LNCAP (cell line): ENCODE data around the gene ARHGAP12.

Experiments
- CTCF ChIP-seq: fragments of 450-650 bp; IDR thresholded peaks from 2 replicates; pipeline ENCODE4 v1.5.1; 2017; ENCODE audit warnings: mild to moderate bottlenecking

Gene ARHGAP12

GRCh38 chr10:31954410-31955191 lies 26.0 kb upstream of the ARHGAP12 start:
- no peak for TF ChIP-seq CTCF

DNA sequence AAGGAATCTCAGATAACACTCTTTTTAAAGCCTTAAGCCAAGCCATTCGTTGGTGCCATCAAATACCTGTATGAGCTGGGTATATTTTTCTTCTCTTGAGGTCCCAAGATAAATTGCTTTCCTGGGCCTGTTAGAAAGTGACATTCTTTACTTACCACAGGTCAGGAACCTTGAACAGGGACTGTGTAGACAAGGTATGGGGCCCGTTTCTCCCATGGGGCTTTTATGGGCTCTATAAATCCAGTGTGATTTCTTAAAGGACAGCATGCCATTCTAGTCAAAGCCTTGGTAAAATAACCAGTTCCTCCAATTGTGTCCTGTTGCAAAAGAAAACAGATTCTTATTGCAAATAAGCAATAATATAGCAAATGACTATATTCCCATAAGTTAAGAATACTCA lies 24.8 kb upstream of the ARHGAP12 start:
- no peak for TF ChIP-seq CTCF

- no peak for TF ChIP-seq CTCF
These were observed 24.4 kb upstream of the ARHGAP12 start for GRCh38 chr10:31953080-31953479.

GRCh38 chr10:31952066-31952465 lies 23.4 kb upstream of the ARHGAP12 start:
- no peak for TF ChIP-seq CTCF

DNA sequence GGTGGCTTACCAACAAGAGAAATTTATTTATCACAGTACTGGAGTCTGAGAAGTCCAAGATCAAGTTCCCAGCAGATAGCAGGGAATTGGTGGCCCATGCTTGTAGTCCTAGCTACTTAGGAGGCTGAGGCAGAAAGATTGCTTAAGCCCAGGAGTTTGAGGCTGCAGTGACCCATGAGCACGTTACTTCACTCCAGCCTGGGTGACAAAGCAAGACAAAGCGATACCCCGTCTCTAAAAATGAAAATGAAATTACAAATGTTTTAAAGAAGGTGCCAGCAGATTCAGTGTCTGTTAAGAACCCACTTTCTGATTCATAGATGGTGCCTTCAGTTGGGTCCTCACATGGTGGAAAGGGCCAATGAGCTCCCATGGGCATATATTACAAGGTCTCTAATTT lies 20.6 kb upstream of the ARHGAP12 start:
- TF ChIP-seq CTCF, result no peak

- TF ChIP-seq CTCF, result no peak
These were observed 19.4 kb upstream of the ARHGAP12 start for GRCh38 chr10:31948021-31948420.

DNA sequence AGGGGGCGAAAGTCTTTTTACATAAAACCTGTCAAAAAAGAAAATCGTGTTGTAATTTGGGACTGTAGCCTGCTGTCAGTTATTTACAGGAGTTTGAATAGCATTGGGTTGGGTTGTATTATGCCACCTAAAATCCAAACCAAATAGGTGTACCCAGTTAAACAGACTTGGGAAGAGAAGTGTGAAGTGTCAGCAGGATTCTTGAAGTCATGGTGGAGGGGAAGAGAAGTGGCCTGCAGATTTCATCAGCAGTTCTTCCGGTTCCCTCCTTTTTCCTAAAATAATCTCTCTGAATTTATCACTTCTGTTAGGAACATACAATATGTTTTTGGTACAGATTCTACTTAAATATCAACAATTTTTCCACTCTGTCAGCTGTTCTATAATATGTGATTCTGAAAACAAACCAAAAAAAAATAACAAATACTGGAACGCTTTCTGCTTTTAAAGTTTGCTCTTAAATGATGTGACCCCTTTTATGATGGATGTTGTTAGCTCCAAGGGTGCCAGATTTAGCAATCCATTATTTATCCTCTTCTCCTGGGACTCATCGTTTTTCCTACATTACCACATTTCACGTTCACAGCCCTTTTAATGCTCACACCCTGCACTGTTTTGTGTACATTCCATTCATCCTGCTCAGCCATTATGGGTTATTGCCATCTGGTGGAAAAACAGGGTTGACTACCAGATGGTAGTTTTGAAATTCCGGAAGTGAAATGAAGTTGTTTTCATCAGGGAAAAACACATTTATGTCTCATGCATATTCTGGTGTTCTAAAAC lies 18.7 kb upstream of the ARHGAP12 start:
- TF ChIP-seq CTCF, result peak; percentile 68
